ENCODE measurements around the gene CROCC2.

DNA sequence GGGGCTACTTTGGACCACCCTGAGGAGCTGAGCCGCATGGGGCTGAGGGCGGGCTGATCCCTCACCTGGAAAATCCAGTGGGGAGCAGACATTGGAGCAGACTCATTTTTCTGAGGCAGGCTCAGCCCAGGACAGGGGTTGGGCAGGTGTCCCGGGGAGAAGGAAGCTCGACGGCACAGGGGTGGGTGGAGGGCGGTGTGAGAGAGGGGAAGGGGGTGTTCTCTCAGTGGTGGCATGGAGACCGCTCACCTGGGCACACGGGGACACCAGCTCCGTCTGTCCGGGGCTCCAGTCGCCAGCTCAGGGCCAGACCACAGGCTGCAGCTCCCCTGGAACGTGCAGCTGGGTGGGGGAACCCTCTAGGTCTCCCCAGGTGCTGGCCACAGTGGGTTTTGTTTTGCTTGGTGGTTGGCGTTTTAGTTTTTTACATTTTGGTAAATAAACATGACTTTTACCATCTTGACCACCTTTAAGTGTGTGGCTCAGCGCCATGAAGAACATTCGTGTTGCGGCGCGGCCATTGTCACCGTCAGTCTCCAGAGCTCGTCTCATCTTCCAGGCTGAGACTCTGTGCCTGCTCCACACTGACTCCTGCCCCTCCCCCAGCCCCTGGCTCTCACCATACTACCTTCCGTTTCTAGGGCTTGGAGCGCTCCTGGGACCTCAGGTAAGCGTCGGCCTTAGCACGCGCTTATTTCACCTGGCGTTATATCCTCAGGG, 5.8 kb upstream of the CROCC2 start:
- TF ChIP-seq, protein P1, sequence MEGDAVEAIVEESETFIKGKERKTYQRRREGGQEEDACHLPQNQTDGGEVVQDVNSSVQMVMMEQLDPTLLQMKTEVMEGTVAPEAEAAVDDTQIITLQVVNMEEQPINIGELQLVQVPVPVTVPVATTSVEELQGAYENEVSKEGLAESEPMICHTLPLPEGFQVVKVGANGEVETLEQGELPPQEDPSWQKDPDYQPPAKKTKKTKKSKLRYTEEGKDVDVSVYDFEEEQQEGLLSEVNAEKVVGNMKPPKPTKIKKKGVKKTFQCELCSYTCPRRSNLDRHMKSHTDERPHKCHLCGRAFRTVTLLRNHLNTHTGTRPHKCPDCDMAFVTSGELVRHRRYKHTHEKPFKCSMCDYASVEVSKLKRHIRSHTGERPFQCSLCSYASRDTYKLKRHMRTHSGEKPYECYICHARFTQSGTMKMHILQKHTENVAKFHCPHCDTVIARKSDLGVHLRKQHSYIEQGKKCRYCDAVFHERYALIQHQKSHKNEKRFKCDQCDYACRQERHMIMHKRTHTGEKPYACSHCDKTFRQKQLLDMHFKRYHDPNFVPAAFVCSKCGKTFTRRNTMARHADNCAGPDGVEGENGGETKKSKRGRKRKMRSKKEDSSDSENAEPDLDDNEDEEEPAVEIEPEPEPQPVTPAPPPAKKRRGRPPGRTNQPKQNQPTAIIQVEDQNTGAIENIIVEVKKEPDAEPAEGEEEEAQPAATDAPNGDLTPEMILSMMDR (optimal IDR thresholded peaks at IDR 0.05 in 1 of 3, IDR thresholded peaks at IDR 0.05 in 1 of 3, conservative IDR thresholded peaks at IDR 0.05 in 1 of 3; ENCODE audit: extremely low read depth in 1 of 3, insufficient read depth in 2 of 3, low read length in 3 of 3), result no peak
- no peak for TF ChIP-seq EZH2 (IDR thresholded peaks at IDR 0.05; ENCODE audit: low read length)

Measured in keratinocyte (primary cell).